Muscle of back (tissue), 13 donors: ENCODE results near the gene SLITRK4. TPM values are rescaled to one million over a fixed set of nuclear protein-coding genes. Genes with fewer than 3 reads are reported as not detected.

Source experiments
- DNase-seq, 3 donors: peaks; one replicate each; pipeline versions ENCODE4 v3.0.0 to v3.0.0-alpha.2; 2013
- long read RNA-seq, 9 donors: transcript quantifications; one replicate each; lab custom pipeline, GENCODE V29; 2026
- polyA plus RNA-seq, 10 donors: library from polyadenylated mRNA; unstranded; fragments of 120-200 nt; gene quantifications; one replicate each; pipeline ENCODE4 v1.2.1, GENCODE V29; 2013; ENCODE audit not compliant: insufficient read length in 10 of 10

The SLITRK4 gene, protein sequence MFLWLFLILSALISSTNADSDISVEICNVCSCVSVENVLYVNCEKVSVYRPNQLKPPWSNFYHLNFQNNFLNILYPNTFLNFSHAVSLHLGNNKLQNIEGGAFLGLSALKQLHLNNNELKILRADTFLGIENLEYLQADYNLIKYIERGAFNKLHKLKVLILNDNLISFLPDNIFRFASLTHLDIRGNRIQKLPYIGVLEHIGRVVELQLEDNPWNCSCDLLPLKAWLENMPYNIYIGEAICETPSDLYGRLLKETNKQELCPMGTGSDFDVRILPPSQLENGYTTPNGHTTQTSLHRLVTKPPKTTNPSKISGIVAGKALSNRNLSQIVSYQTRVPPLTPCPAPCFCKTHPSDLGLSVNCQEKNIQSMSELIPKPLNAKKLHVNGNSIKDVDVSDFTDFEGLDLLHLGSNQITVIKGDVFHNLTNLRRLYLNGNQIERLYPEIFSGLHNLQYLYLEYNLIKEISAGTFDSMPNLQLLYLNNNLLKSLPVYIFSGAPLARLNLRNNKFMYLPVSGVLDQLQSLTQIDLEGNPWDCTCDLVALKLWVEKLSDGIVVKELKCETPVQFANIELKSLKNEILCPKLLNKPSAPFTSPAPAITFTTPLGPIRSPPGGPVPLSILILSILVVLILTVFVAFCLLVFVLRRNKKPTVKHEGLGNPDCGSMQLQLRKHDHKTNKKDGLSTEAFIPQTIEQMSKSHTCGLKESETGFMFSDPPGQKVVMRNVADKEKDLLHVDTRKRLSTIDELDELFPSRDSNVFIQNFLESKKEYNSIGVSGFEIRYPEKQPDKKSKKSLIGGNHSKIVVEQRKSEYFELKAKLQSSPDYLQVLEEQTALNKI
- polyA plus RNA-seq: 10 to 100 TPM in 3 of 10 donors, 1 to 10 TPM in 7; 2.5 to 11.2 (median 7.1) TPM
- long read RNA-seq, donor 1, partial matches to known transcripts: 0 of 3 reads
- long read RNA-seq, donor 1, other reads (novel, unspliced or antisense): 0 of 3 reads
- long read RNA-seq, donor 2, partial matches to known transcripts: 0 of 3 reads
- long read RNA-seq, donor 2, other reads (novel, unspliced or antisense): 0 of 3 reads
- long read RNA-seq, donor 3: 0 reads
- long read RNA-seq, donor 4, partial matches to known transcripts: 0 of 1 reads
- long read RNA-seq, donor 4, other reads (novel, unspliced or antisense): 0 of 1 reads
- long read RNA-seq, donor 5, partial matches to known transcripts: 0 of 2 reads
- long read RNA-seq, donor 5, other reads (novel, unspliced or antisense): 0 of 2 reads
- long read RNA-seq, donor 6, partial matches to known transcripts: 0 of 4 reads
- long read RNA-seq, donor 6, other reads (novel, unspliced or antisense): 0 of 4 reads
- long read RNA-seq, donor 7, partial matches to known transcripts: 0 of 2 reads
- long read RNA-seq, donor 7, other reads (novel, unspliced or antisense): 0 of 2 reads
- long read RNA-seq, donor 8, partial matches to known transcripts: 0 of 2 reads
- long read RNA-seq, donor 8, other reads (novel, unspliced or antisense): 0 of 2 reads
- long read RNA-seq, donor 9, partial matches to known transcripts: 0 of 1 reads
- long read RNA-seq, donor 9, other reads (novel, unspliced or antisense): 0 of 1 reads

GRCh38 chrX:143635915-143636314 is at the start of gene SLITRK4:
SLITRK4 (minus strand) TSS chrX:143636101; CDS start chrX:143631108, 4,993 bp downstream.
- peak in 2 of 3 donors; percentile 23 to 30 for DNase-seq

GRCh38 chrX:143683486-143683885 is 47.6 kb upstream of the SLITRK4 start:
- DNase-seq: no peak

DNA sequence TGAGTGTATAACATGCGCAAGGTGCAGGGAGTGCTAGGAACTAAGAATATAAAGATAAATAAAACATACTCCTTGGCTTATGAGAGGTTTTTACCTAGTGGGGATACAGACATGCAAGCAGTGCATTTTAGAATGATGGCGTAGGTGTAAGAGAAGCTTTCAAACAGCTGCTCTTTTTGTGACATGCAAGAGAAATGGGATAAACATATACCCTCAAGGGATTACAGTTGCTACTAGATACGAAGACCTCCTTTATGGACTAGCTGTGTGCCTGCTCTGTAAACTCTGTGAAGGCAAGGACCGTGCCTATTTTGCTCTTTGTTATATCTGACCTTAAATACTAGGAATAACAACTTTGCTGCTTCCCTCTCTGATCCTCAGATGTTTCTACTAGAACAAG is 39.0 kb upstream of the SLITRK4 start:
- no peak for DNase-seq

- peak in 2 of 3 donors; percentile 4 to 7 for DNase-seq
Observed at GRCh38 chrX:143669395-143669794, 33.5 kb upstream of the SLITRK4 start.

DNA sequence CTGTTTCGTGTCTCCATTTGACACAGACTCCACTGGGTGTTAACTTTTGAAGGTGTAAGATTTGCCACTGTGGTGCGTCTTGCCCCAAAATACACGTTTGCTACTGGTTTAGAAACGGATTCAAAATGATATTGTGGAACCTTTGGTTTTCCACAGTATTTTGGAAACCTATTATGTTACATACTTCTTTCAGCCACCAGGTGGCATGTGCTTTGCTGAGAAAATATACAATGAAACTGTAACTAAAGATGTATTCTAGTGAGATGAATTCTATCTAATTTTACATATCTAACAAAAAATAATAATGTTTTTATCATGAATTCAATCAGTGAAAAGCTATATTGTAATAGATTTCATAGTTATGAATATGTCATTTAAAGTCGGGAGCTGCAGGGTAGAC is 28.4 kb upstream of the SLITRK4 start:
- peak in 2 of 3 donors; percentile 2 to 21 for DNase-seq

DNA sequence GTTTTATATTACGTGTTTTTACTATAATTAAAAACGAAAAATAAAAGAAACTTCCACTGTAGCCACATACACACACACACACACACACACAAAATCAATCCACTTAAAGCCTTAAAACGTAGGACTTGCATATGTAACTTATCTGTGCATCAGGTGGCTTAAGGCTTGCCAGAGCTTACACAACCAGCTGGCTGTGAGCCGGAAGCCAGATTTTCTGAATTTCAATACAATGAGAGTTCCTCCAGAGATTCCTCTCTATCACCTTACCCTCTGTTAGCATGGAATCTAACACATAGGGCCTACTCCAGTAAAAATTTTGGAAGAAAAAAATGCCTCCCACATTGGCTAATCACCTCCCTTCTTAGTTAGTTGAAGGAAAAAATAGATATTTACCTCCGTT is 27.9 kb upstream of the SLITRK4 start:
- DNase-seq: peak in 1 of 3 donors; percentile 2

- no peak for DNase-seq
Observed at GRCh38 chrX:143661286-143661685, 25.4 kb upstream of the SLITRK4 start.

DNA sequence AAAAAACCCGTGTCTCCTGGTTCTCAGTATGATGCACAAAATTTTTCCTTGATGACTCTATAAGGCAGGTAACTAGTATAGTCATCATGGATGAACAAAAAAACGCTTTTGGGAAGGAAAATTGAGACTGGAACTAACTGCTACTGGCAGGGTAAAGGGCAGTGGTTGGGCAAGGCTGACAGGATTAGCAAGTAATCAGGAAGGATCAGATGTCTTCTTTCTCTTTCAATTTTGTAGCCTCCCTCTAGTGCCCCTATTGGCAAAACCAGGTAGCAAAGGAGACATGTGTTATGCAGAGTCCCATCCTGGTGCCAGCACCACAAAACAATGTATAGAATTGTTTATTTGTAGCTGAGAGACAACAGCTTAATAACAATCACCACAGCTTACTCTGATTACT is 12.8 kb upstream of the SLITRK4 start:
- peak in 1 of 3 donors; percentile 3 for DNase-seq

DNA sequence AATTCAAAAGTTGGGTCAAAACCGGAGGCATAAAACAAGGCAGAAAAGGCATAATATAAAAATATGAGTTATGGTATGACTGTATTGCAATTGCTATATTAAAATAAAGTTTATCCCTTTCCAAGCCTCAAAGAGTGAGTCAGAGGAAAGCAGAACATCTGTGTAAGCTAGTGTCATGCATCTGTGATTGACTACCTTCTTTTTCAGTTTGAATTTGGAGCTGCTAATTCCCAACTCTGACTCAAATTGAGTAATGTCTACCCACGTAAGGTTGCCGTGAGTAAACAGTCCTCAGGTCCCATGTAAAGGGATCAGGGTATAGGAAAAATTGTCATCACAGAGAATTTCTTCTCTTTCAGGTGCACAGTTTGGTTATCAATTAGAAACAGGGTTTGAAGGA is 6.5 kb upstream of the SLITRK4 start:
- no peak for DNase-seq

DNA sequence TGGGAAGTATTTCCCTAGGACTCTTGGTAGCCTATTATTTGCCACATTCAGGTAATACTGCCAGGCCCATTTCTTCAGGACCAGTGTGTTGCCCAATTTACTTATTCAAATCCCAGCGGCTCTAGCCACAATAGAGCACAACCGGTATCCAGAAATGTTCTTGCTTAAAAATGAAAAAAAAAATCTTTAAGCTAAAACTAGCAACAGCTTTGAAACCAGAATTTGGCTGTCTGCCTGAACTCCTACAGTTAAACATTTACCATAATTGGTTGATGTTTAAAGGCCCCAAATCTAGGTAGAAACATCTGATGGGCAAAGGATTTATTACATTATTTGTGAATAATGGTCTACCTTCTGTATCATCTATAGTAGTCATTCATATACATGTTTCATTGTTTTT is 930 bp upstream of the SLITRK4 start:
- DNase-seq: no peak

GRCh38 chrX:143634663-143635455 is 1.0 kb downstream of the SLITRK4 start:
- peak in 2 of 3 donors; percentile 6 to 47 for DNase-seq

GRCh38 chrX:143634309-143634662 is 1.6 kb downstream of the SLITRK4 start:
- no peak for DNase-seq

DNA sequence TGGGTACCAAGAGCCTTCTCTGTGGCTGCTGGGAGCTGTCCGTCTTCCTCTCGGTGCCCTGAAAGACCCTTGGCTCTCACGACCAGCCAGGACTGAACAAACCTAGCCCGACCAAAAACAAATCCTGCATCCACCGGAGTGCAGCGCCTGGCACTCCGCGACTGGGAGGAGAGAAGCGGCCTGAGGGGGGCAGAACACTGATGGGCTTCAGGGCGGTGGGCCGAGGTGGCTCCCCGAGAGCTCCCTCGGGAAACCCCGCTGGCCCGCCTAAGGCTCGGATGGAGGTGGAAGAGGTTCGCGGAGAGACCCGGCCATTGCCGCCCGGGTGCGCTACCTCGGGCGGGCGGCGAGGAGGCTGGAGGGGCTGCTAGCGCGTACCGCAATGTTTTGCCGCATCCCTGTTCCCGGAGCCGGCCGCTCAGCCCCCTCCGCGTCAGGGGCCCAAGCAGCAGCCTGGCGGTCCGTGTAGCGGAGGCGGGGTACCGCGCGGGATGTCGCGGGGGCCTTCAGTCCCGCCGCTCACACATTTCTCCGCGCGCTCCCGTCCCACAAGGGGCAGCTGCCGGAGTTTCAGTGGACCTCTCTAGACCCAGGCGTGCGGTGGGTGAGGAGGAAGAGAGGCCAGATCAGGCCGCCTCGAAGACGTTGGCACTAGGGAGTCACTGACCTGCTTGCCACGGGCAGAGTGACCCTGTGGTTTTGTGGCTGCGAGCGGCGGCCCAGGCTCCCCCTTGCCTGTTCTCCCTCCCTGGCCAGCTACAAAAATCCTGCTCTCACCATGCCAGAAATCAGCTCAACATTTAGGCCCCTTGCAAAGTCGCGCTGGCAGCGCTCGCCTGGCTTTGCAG is 2.2 kb downstream of the SLITRK4 start:
- peak in 2 of 3 donors; percentile 22 to 52 for DNase-seq

GRCh38 chrX:143632625-143633410 is 3.1 kb downstream of the SLITRK4 start:
- peak in 1 of 3 donors; percentile 33 for DNase-seq

DNA sequence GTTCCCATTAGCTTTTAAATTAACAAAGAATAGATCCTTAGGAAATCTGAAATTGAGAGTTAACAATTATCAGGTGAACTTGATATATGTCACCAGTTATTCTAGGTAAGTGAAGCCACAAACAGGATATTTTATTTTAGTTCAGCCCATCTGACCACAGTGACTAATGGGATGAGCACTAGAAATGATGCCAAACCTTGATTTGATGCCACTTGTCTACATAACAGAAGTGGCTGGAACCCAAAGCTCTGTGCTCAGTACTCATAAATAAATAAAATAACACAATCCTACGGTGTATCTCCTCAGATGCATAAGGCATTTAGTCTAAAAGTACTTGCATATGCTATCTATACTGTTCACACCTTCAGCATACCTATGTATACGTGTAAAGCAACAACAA is 12.2 kb downstream of the SLITRK4 start:
- no peak for DNase-seq

DNA sequence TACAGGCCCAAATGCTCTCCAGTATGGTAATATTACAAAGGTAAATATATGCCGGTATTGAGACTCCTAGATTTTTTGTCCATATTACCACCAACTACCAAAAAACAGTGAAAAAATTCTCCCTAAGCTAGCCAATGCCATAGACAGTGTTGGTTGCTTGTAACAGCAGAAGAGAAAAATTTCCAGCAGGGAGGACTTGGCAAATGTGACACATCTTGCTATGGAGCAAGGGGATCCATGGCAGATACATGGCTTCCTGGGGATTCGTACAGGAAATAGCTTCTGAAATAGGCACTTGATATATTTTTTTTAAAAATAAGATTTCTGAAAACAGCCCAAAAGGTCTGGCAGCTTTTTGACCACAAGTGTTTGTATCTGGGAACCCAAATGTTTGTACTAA is 14.6 kb downstream of the SLITRK4 start:
- DNase-seq: no peak

DNA sequence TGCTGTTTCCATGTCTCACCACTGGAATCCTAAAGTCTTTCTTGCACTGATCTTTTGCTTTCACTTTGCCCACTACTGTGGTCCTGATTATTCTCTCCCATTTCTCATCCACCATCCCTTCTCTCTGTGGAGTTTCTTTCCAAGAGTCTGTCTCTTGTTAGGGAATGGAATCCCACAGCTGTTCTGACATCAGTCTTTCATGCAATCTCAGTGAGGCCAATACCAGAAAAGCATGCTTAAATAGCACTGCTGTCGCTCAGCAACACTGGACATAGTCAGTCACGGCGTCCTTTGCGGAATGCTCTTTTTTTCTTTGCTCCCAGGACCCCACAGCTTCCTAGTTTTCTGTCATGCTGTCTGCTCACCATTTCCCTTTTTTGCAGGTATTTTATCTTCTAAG is 20.1 kb downstream of the SLITRK4 start:
- peak in 2 of 3 donors; percentile 18 for DNase-seq

DNA sequence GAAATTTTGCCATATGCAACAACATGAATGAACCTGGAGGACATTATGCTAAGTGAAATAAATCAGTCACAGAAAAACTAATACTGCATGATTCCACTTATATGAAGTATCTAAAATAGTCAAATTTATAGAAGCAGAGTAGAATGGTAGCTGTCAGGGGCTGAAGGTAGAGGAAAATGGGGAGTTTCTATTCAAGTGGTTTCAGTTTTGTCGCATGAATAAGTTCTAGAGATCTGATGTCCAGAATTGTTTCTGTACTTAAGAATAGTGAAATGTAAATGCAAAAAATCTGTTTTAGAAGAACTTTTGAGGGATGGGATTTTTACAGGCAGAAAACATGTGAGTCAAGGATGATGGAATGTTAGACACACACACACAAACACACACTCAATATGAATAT is 34.1 kb downstream of the SLITRK4 start:
- DNase-seq: no peak

DNA sequence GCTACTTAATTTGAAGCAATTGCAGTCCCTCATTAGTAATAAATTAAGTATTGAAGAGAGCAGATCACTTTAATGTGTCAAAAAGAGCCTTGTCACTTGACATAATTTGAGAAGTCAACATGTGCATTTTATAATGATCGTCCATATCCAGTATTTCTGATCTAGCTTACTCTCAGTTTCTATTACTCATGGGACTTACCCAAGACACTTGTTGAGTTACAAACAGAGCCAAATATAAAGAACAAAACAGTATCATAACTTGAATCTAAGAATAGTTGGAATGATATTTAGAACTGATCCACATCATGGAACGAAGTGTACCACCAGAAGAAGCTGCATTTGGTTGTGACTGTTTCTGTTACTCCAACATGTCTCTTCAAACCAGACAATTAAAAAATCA is 54.7 kb downstream of the SLITRK4 start:
- DNase-seq: no peak
